Fibroblast of lung (primary cell): ENCODE data around the gene AGAP1.

Experiments used
- CTCF ChIP-seq, 2 donors: IDR thresholded peaks in 1 of 2; conservative IDR thresholded peaks in 1 of 2; 1 replicate in 1 of 2; 2 replicates in 1 of 2; pipeline ENCODE4 v1.5.1; 2011 to 2012; ENCODE audit warnings: low read length in 2 of 2, control low read depth in 1 of 2, inconsistent platforms in 1 of 2, low read depth in 1 of 2, mild to moderate bottlenecking in 1 of 2
- EZH2 ChIP-seq: IDR thresholded peaks from 2 replicates; pipeline ENCODE4 v1.5.1; 2012; ENCODE audit warnings: low read length, control low read depth, mild to moderate bottlenecking; ENCODE audit errors: missing control alignments

GRCh38 chr2:235836491-235836911 lies 342.7 kb downstream of the AGAP1 start:
- TF ChIP-seq CTCF (conservative IDR thresholded peaks at IDR 0.05 in 1 of 2, IDR thresholded peaks at IDR 0.05 in 1 of 2; ENCODE audit: low read depth in 1 of 2, low read length in 2 of 2) (no peak), EZH2 (no peak)
